Keratinocyte (primary cell): ENCODE results near the gene MTA1. TPM values are rescaled to one million over a fixed set of nuclear protein-coding genes. Genes with fewer than 3 reads are reported as not detected.

Experiments
- DNase-seq: peaks from one replicate; pipeline ENCODE4 v3.0.0-alpha.2; 2011; ENCODE audit warnings: low read depth, missing footprints, low spot score
- FAIRE-seq: peaks from 2 replicates; lab custom pipeline; 2011; peaks lifted over from hg19 to GRCh38; lab: Jason Lieb, UNC
- H2AFZ ChIP-seq: 2 replicates; pipeline ENCODE4 v1.6.0; 2012; ENCODE audit warnings: low read length, control low read depth, inconsistent platforms; ENCODE audit not compliant: control insufficient read depth
- H3K27ac ChIP-seq: 2 replicates; pipeline ENCODE4 v1.5.1; 2011; ENCODE audit warnings: low read length; ENCODE audit not compliant: control insufficient read depth, insufficient read depth
- H3K27me3 ChIP-seq: 3 replicates; pipeline ENCODE4 v1.6.0; 2011; ENCODE audit warnings: low read length; ENCODE audit not compliant: control insufficient read depth, insufficient read depth; ENCODE audit errors: extremely low read depth
- H3K36me3 ChIP-seq, 2 experiments: 2 replicates in 1 of 2; 3 replicates in 1 of 2; pipeline ENCODE4 v1.5.1; 2011; ENCODE audit warnings: low read length in 2 of 2, mild to moderate bottlenecking in 1 of 2; ENCODE audit not compliant: control insufficient read depth in 2 of 2, insufficient read depth in 2 of 2; ENCODE audit errors: extremely low read depth in 1 of 2
- H3K4me1 ChIP-seq: 3 replicates; pipeline ENCODE4 v1.5.1; 2011; ENCODE audit warnings: low read length; ENCODE audit not compliant: control insufficient read depth, insufficient read depth; ENCODE audit errors: extremely low read depth
- H3K4me2 ChIP-seq: 3 replicates; pipeline ENCODE4 v1.6.0; 2011; ENCODE audit warnings: low read depth, low read length; ENCODE audit not compliant: control insufficient read depth, insufficient read depth; ENCODE audit errors: extremely low read depth
- H3K4me3 ChIP-seq, 3 experiments: fragments of 200-600 bp in 1 of 3; sonication (generic) in 1 of 3; 2 replicates in 2 of 3; 3 replicates in 1 of 3; pipeline ENCODE4 v1.5.1; 2011 to 2016; ENCODE audit warnings: low read length in 3 of 3, mild to moderate bottlenecking in 3 of 3, control low read depth in 2 of 3, inconsistent platforms in 1 of 3, low read depth in 1 of 3, mixed read lengths in 1 of 3, mixed run types in 1 of 3, moderate library complexity in 1 of 3; ENCODE audit not compliant: control insufficient read depth in 2 of 3, insufficient read depth in 2 of 3; ENCODE audit errors: extremely low read depth in 1 of 3
- H3K79me2 ChIP-seq: 2 replicates; pipeline ENCODE4 v1.6.0; 2012; ENCODE audit warnings: low read length; ENCODE audit not compliant: control insufficient read depth, insufficient read depth
- H3K9ac ChIP-seq: 3 replicates; pipeline ENCODE4 v1.6.0; 2011; ENCODE audit warnings: low read length; ENCODE audit not compliant: control insufficient read depth, insufficient read depth; ENCODE audit errors: extremely low read depth
- H3K9me1 ChIP-seq: 3 replicates; pipeline ENCODE4 v1.6.0; 2011; ENCODE audit warnings: low read length; ENCODE audit not compliant: control insufficient read depth, insufficient read depth; ENCODE audit errors: extremely low read depth
- H3K9me3 ChIP-seq: 2 replicates; pipeline ENCODE4 v1.5.1; 2012; ENCODE audit warnings: low read depth, low read length; ENCODE audit not compliant: control insufficient read depth
- H4K20me1 ChIP-seq: 3 replicates; pipeline ENCODE4 v1.6.0; 2011; ENCODE audit warnings: low read length; ENCODE audit not compliant: control insufficient read depth, insufficient read depth; ENCODE audit errors: extremely low read depth
- EZH2 ChIP-seq: IDR thresholded peaks from one replicate; pipeline ENCODE4 v1.6.1; 2012; ENCODE audit warnings: inconsistent platforms, mild to moderate bottlenecking, low read length, moderate library complexity
- dilution Hi-C: fragments of 300-500 bp; cut with MboI; formaldehyde crosslinking; loops from one replicate; pipeline ENCODE4 v1.7.0; 2020; ENCODE audit warnings: low sequenced_read_pairs; ENCODE audit not compliant: extremely low pct_ligation_motif_present
- polyA plus RNA-seq, 5 experiments: library from polyadenylated mRNA; depleted of rRNA in 3 of 5; stranded (reverse) in 3 of 5; stranded (forward) in 1 of 5; unstranded in 1 of 5; fragments of >200 nt; gene quantifications; 1 replicate in 1 of 5; 2 replicates in 3 of 5; 3 replicates in 1 of 5; pipeline versions ENCODE4 v1.2.1 to v1.2.3, GENCODE V29; 2011 to 2012; ENCODE audit warnings: missing spikeins in 2 of 5, low read depth in 1 of 5, low replicate concordance in 1 of 5
- TF ChIP-seq, protein P1 (sequence below), 3 experiments: IDR thresholded peaks in 1 of 3; conservative IDR thresholded peaks in 1 of 3; optimal IDR thresholded peaks in 1 of 3; 2 replicates in 2 of 3; 3 replicates in 1 of 3; pipeline versions ENCODE3 to v1.5.1; 2011; ENCODE audit warnings: low read length in 3 of 3, mild to moderate bottlenecking in 3 of 3, moderate library complexity in 2 of 3, control low read depth in 1 of 3, inconsistent platforms in 1 of 3; ENCODE audit not compliant: insufficient read depth in 2 of 3; ENCODE audit errors: extremely low read depth in 1 of 3

MTA1 gene
- polyA plus RNA-seq, 1 donor (not counting 4 experiments of a cell fraction or from before 2014, with no cell fraction given) = 33.6 TPM

DNA sequence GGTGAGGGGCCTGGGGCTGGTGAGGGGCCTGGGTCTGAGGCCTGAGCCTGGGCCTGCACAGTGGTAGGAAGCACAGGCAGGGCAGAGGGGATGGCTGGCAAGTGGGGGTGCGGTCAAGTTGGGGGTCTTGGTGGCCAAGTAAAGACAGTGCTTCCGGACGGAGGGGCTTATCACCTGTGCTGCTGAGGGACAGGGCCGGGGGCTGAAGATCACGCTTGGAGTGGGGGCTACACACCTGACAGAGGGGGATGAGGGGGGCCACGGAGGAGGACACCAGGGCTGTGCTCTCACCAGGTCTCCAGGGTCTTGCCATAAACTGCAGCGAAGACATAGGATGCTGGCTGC is 83.6 kb downstream of the MTA1 start:
- H3K9me1 ChIP-seq = no peaks in the 10 kb centered on the region
- no peaks in the 10 kb centered on the region for H3K79me2 ChIP-seq
- TF ChIP-seq, protein P1, sequence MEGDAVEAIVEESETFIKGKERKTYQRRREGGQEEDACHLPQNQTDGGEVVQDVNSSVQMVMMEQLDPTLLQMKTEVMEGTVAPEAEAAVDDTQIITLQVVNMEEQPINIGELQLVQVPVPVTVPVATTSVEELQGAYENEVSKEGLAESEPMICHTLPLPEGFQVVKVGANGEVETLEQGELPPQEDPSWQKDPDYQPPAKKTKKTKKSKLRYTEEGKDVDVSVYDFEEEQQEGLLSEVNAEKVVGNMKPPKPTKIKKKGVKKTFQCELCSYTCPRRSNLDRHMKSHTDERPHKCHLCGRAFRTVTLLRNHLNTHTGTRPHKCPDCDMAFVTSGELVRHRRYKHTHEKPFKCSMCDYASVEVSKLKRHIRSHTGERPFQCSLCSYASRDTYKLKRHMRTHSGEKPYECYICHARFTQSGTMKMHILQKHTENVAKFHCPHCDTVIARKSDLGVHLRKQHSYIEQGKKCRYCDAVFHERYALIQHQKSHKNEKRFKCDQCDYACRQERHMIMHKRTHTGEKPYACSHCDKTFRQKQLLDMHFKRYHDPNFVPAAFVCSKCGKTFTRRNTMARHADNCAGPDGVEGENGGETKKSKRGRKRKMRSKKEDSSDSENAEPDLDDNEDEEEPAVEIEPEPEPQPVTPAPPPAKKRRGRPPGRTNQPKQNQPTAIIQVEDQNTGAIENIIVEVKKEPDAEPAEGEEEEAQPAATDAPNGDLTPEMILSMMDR (optimal IDR thresholded peaks at IDR 0.05 in 1 of 3, IDR thresholded peaks at IDR 0.05 in 1 of 3, conservative IDR thresholded peaks at IDR 0.05 in 1 of 3; ENCODE audit: extremely low read depth in 1 of 3, insufficient read depth in 2 of 3, low read length in 3 of 3) = no peak
- TF ChIP-seq EZH2 = no peak
- H3K4me2 ChIP-seq = no peak overlapping the region
- H3K27ac ChIP-seq = no peak overlapping the region
- no peaks in the 10 kb centered on the region for H4K20me1 ChIP-seq
- H3K27me3 ChIP-seq = no peaks in the 10 kb centered on the region
- dilution Hi-C loops = no loop called here
- H3K9me3 ChIP-seq = no peaks in the 10 kb centered on the region
- H2AFZ ChIP-seq = no peak overlapping the region
- H3K4me3 ChIP-seq = no peak overlapping the region
- H3K4me1 ChIP-seq = peaks cover 6% of the 10 kb centered on the region
- H3K9ac ChIP-seq = no peak overlapping the region
- H3K36me3 ChIP-seq = no peaks in the 10 kb centered on the region
- FAIRE-seq = no peak
- DNase-seq = no peak

GRCh38 chr14:105503935-105504692 is 84.5 kb downstream of the MTA1 start:
- Histone ChIP-seq H3K9me1 (no peaks in the 10 kb centered on the region), H3K36me3 (no peaks in the 10 kb centered on the region), H3K4me3 (no peak overlapping the region), H4K20me1 (no peaks in the 10 kb centered on the region), H3K4me1 (peaks cover 4% of the 10 kb centered on the region), H3K79me2 (no peaks in the 10 kb centered on the region), H3K27me3 (no peaks in the 10 kb centered on the region), H3K9ac (no peak overlapping the region), H2AFZ (no peak overlapping the region), H3K27ac (no peak overlapping the region), H3K9me3 (no peaks in the 10 kb centered on the region), H3K4me2 (no peak overlapping the region)
- dilution Hi-C loops = no loop called here
- no peak for FAIRE-seq
- TF ChIP-seq EZH2 = no peak
- TF ChIP-seq, protein P1 (optimal IDR thresholded peaks at IDR 0.05 in 1 of 3, IDR thresholded peaks at IDR 0.05 in 1 of 3, conservative IDR thresholded peaks at IDR 0.05 in 1 of 3; ENCODE audit: extremely low read depth in 1 of 3, insufficient read depth in 2 of 3, low read length in 3 of 3) = no peak
- DNase-seq = no peak
